ENCODE measurements around the gene NRROS.

GRCh38 chr3:196645897-196646665 lies 6.6 kb downstream of the NRROS start:
- TF ChIP-seq CTCF (conservative IDR thresholded peaks at IDR 0.05; ENCODE audit: low read depth, low read length), result no peak
- no peak for TF ChIP-seq EZH2 (IDR thresholded peaks at IDR 0.05; ENCODE audit: borderline replicate concordance, low read depth, low read length, poor library complexity, severe bottlenecking)

All from A673 (cell line).